GM19239 (cell line): Measurements from ENCODE around the gene MAPK9.
"Not testable (repeated sequence)": the region's sequence is repeated elsewhere in the genome, so short reads cannot be mapped to it uniquely, and the experiment has no call there.

Source experiments
- DNase-seq: peaks from one replicate; pipeline ENCODE4 v3.0.0; 2011; ENCODE audit warnings: low spot score; ENCODE audit not compliant: insufficient read length
- FAIRE-seq: peaks from 2 replicates; lab custom pipeline; 2011; peaks lifted over from hg19 to GRCh38; lab: Jason Lieb, UNC

Gene MAPK9

GRCh38 chr5:180299014-180299413 lies 7.1 kb upstream of the MAPK9 start:
- DNase-seq, FAIRE-seq: not testable (repeated sequence)

- no peak for DNase-seq
- FAIRE-seq, result no peak
These were observed 5.9 kb upstream of the MAPK9 start for GRCh38 chr5:180297587-180298282.

DNA sequence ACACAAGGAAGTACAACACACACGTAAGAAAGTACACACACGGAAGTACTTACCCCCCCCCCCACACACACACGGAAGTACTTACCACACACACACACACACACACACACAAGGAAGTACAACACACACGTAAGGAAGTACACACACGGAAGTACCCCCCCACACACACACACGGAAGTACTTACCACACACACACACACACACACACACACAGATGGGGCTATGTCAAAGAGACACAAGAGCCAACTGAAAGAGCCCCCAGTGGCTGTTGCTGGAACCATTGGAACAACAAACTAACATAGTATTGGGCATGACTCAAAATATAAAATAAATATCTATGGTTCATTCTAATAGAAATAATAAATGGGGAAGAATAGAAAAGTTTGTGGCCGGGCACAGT lies 4.9 kb upstream of the MAPK9 start:
- FAIRE-seq, result no peak
- DNase-seq, result no peak

DNA sequence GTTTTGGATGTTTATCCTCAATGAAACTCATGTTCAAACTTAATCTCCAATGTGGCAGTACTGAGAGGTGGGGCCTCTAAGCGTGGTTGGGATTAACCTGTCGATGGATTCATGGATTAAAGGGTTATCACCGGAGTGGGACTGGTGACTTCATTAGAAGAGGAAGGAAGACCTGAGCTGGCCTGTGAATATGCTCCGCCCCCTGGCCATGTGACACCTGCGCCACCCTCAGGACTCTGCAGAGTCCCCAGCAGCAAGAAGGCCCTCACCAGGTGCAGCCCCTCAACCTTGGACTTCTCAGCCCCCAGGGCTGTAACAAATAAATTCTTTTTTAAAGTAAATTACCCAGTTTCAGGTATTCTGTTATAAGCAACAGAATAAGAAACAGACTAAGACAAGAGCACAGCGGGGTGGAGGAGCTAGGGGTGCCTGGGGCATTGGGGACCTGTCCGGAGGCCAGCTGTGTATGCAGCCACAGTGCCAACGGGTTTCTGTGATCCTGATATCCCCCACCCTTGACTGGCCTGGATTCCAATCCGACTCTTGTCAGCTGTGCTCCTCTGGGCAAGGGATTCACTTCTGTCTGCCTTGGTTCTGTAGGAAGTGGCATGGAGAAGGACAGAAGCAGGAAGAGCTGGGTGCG lies 3.2 kb upstream of the MAPK9 start:
- DNase-seq, result no peak
- no peak for FAIRE-seq

GRCh38 chr5:180294411-180294810 lies 2.5 kb upstream of the MAPK9 start:
- no peak for DNase-seq
- no peak for FAIRE-seq

GRCh38 chr5:180291234-180291940 lies 496 bp downstream of the MAPK9 start:
- DNase-seq (peak; percentile 37), FAIRE-seq (no peak)

DNA sequence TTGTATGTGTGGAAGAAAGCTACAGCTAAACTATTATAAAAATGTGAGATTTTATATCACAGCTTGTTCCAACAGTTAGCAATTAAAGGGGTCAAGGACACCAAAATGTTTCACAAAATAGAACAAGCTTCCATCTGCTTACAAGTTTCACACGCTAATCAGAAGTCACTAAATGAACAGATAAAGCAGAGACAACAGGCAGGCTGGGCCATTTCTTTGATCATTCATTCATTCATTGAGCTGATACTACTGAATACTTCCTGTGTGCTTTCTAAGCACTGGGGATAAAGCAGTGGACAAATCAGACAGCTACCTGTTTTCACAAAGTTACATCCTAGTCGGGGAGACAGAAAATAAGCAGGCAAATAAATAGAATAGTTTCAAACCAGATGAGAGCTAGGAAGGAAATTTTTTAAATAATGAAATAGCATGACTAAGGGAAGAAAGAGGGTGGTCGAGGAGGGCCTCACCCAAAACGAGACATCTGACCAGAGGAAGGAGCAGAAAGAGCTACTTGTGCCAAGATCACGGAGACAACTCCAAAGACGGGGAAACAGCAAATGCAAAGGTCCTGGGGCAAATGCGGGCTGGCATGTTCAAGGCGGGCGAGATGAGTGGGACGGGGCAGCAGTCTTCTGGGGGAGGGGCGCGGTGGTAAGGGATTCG lies 1.2 kb downstream of the MAPK9 start:
- no peak for DNase-seq
- no peak for FAIRE-seq

- no peak for FAIRE-seq
- no peak for DNase-seq
These were observed 1.9 kb downstream of the MAPK9 start for GRCh38 chr5:180289966-180290365.

GRCh38 chr5:180289433-180289832 lies 2.5 kb downstream of the MAPK9 start:
- DNase-seq, result no peak
- no peak for FAIRE-seq

GRCh38 chr5:180287868-180288267 lies 4.0 kb downstream of the MAPK9 start:
- DNase-seq (no peak), FAIRE-seq (no peak)

GRCh38 chr5:180287404-180287803 lies 4.5 kb downstream of the MAPK9 start:
- FAIRE-seq (no peak), DNase-seq (no peak)

- no peak for FAIRE-seq
- no peak for DNase-seq
These were observed 7.7 kb downstream of the MAPK9 start for GRCh38 chr5:180284149-180284548.

DNA sequence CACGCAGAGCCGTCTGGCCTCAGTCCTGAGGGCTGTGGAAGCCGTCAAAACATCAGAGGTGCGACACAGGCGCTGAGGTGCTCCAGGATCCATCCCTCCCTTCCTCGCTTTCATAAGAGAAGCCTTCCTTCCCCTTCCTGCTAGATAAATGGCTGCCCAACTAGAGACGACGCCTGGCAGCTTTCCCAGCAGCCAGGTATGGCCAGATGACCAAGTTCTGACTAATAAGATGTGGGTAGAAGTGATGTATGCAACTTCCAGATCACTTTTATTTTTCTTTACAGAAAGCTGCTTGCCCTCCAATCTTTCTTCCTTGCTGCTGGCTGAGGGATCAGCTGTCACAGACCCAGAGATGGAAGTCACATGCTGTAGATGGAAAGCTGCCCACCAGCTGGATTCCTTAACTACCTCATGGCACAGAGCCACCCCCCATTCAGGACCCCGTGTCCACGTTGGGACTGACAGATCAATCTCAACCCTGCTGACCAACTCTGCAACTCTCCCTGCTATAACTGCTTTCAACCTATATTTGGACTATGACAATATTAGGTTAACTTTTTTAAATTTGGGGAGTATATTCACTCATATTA lies 8.8 kb downstream of the MAPK9 start:
- no peak for DNase-seq
- no peak for FAIRE-seq

DNA sequence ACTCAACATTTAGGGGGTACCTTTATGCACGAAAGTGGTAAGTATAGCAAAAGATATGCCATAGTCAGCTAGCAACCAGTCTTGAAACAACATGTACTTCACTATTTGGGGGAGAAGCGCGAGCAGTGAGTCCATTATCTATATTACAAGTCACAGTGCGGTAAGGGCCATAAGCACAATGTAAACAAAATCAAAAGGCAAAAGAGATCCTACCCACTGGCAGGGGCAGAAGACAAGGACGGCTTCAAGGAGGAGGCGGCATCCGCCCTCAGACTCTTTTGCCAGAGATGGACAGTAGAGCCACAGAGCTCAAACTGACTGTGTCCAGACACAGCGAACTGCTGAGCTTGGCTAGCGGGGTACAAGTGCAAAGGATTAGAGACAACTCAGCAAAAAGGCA lies 9.6 kb downstream of the MAPK9 start:
- no peak for FAIRE-seq
- no peak for DNase-seq

DNA sequence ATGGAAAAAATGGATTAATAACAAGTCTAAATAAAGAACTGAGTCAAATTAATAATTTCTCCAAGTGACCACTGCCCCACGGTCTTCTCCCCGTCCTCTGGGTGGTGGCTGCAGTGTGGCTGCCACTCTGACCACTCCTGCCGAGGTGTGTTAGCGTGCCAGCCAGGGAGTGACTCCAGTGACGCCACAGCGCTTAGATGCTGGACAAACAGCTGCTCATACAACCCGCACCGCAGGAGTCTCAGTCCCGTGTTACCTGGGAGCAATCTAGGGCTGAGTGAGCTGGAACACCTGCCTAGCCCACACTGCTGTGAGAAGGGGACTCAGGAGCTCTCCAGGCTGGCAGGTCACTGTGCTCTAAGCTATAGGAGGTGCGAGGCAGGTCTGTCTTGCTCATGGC lies 10.2 kb downstream of the MAPK9 start:
- DNase-seq (no peak), FAIRE-seq (no peak)

DNA sequence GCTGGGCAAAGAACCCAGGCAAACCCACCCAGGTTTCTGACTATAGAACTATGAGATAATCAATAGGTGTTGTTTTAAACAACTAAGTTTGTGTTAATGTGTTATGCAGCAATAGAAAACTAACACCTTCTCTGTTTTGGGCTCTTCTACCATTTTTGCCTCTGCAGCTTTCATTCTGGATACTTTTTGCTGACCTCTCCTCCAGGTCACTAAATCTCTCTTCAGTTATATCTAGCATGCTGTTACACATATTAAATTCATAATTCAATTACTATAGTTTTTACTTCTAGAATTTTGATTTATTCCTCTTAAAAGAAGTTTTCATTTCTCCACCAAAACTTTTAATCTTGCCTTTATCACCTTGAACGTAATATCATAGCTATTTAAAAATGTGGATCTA lies 17.2 kb downstream of the MAPK9 start:
- FAIRE-seq, result no peak

DNA sequence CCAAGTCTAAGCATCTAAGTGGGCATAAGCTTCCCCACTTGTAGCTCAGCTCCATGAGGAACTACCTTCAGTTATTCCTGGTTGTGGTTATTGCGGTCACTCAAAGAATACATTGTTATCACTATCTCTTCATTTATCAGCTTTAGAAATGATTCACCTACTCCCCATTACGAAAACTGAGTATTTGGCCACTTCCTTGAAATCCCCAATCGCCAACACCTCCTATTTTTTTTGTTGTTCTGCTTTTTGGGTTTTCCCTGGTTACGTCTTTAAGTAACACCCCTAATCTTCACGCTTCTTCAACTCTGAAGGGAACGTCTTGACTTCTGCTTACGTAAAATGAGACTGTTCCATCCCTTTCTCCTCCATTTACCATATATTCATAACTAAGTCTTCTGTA lies 20.7 kb downstream of the MAPK9 start:
- FAIRE-seq, result no peak
- DNase-seq, result no peak

More for the DNA sequence above, 17.2 kb downstream of the MAPK9 start:
- DNase-seq, result no peak

- FAIRE-seq, result no peak
- no peak for DNase-seq
These were observed 32.6 kb downstream of the MAPK9 start for GRCh38 chr5:180259260-180259611.

- no peak for FAIRE-seq
These were observed 38.7 kb downstream of the MAPK9 start for GRCh38 chr5:180253036-180253824.

GRCh38 chr5:180251887-180252286 lies 40.0 kb downstream of the MAPK9 start:
- FAIRE-seq, result no peak
- no peak for DNase-seq

More at GRCh38 chr5:180253036-180253824, 38.7 kb downstream of the MAPK9 start:
- no peak for DNase-seq
